GM21619 (cell line): ENCODE measurements around the gene AP1G2.
"Not testable (repeated sequence)": the region's sequence is repeated elsewhere in the genome, so short reads cannot be mapped to it uniquely, and the experiment has no call there.

Source experiments
- ATAC-seq: cut with Tn5 transposase; IDR thresholded peaks from one replicate; pipeline ENCODE4 v1.9.1; 2021; ENCODE audit not compliant: unreplicated experiment

The AP1G2 gene

DNA sequence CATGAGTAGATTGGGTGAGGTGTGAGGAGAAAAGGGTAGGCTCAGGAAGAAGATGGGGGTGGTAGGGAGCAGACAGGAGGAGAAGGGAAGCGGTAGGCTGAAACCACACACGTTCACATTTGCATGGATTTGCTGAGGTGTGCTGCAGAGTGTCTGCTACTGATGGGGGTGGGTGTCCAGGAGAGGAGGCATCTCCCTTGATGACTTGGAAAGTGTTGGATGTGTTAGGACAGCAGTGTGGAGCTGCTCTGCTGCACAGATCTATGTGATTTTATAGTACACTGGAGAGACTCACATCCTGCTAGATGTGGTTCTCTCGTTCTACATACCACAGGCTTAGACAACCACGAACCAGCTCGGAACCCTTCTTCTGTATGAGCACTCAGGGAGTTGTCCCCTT is 25.3 kb downstream of the AP1G2 start:
- ATAC-seq, result no peak

DNA sequence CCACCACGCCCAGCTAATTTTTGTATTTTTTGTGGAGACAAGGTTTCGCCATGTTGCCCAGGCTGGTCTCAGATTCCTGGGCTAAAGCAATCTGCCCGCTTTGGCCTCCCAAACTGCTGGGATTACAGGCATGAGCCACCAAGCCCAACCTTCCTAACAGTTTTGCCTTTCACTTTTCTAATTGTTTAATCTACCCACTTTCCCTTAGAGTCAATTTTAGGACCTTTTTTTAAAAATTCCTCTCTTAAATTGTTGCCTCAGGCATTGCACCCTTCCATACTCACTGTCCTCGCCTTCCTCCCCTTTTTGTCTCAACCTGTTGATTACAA is 27.5 kb downstream of the AP1G2 start:
- ATAC-seq, result no peak

GRCh38 chr14:23539248-23540140 is 28.1 kb downstream of the AP1G2 start:
- no peak for ATAC-seq

DNA sequence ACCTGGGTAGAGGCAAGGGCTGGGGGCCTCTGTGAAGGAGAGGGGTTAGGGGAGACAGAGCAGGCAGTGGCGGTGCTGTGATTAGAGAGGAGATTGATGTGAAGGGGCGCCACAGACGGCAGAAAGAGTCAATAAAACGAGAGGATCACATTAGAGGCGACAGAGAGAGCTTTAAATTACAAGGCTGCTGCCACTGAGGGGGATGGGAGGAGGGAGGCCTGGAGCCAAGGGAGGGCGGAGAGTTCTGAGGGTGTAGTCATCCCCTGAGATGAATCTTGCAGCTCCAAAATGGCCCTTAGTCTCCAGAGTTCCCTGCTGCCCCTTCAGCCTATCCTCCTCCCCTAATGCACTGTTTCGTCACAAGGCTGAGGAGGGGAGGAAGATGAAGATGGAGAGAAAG is 28.8 kb downstream of the AP1G2 start:
- no peak for ATAC-seq

DNA sequence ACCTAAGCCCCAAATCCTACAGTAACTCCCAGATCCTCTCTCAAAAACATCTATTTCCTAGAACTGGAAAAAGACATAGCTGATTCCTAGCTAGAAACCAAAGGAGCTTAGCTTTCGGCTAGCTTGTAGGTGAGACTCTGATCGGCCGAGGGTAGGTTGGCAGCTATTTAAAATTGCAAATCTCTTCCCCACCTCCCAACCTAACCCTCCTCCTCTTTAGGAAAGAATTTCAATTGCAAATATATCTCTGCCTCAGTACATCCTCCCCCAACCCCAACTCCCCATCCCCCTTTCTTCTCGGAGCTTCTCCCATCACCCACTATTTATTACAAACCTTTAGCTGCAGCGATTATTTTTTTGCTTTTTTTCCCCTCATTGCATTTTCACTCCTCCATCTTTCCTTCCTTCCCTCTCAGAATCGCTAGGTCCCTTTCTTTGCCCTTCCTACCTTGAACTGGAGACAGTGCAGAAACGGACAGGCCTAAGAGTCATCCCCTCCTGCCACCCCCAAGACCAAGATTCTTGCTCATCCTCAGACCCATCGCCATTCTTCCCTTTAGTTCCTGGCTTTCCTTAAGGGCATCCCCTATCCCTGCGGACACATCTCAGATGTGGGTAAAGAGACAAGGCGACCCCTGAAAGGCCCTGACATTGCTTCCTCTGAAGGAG is 29.4 kb downstream of the AP1G2 start:
- no peak for ATAC-seq

- no peak for ATAC-seq
Observed at GRCh38 chr14:23537351-23538049, 30.1 kb downstream of the AP1G2 start.

DNA sequence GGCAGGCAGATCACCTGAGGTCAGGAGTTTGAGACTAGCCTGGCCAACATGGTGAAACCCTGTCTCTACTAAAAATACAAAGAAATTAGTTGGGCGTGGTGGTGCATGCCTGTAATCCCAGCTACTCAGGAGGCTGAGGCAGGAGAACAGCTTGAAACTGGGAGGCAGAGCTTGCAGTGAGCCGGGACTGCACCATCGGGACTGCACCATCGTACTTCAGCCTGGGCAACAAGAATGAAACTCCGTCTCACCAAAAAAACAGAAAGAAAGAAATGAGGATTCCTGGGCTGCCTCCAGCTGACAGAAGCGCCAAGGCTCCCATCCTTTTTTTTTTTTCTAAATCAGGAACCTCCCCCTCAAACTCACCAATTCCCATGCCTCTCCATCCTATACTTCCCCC is 30.7 kb downstream of the AP1G2 start:
- ATAC-seq, result not testable (repeated sequence)

DNA sequence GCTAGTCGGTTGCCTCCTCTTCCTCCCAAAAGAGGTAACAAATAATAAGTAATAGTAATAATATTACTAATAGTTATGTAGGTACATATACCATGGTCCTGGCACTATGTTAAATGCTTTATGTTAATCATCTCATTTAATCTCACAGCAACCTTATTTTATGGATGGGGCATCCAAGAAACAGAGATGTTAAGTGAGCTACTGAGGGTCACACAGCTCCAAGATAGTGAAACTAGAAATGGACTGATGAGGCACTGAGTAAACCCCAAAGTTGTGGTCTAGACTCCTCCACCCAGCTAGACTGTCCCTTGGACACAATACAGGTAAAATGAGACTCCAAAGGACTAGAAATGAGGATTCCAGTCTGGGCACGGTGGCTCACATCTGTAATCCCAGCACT is 31.1 kb downstream of the AP1G2 start:
- no peak for ATAC-seq

DNA sequence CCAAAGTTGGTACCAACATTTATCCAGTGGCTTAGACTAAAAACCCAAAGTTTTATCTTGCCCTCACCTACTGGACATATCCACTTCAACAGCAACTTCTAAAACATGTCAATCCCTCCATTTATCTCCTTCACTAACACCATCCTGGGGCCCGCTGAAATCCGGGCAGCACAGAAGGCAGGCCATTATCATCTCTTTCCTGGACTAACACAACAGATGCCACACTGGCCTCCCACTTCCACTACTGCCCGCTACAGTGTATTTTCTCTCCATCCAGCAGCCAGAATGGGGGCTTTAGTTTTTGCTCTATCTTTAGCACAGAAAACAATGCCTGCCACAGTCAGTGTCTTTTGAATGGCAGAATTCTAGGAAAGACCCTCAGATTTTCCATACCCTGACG is 31.6 kb downstream of the AP1G2 start:
- ATAC-seq, result no peak

- no peak for ATAC-seq
Observed at GRCh38 chr14:23533652-23534435, 33.7 kb downstream of the AP1G2 start.

DNA sequence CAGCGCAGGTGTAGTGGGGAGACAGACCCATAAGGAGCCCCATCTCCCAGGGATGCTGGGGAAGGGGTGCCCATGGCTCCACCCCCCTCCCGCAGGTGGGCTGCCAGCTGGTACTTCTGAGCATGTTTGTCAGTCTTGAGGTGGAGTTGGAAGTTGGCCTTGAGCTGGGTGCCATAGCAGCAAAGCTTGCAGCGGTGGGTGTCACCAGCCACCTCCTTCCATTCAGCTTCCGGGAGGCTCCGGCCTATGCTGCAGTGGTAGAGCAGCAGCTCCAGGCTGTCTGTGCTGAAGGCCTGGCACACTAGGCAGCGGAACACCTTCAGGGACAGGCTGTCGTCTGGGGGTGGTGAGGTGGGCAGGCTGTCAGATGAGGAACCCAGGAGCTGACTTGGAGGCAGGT is 34.9 kb downstream of the AP1G2 start:
- ATAC-seq, result no peak

- ATAC-seq, result no peak
Observed at GRCh38 chr14:23531391-23531790, 36.2 kb downstream of the AP1G2 start.

DNA sequence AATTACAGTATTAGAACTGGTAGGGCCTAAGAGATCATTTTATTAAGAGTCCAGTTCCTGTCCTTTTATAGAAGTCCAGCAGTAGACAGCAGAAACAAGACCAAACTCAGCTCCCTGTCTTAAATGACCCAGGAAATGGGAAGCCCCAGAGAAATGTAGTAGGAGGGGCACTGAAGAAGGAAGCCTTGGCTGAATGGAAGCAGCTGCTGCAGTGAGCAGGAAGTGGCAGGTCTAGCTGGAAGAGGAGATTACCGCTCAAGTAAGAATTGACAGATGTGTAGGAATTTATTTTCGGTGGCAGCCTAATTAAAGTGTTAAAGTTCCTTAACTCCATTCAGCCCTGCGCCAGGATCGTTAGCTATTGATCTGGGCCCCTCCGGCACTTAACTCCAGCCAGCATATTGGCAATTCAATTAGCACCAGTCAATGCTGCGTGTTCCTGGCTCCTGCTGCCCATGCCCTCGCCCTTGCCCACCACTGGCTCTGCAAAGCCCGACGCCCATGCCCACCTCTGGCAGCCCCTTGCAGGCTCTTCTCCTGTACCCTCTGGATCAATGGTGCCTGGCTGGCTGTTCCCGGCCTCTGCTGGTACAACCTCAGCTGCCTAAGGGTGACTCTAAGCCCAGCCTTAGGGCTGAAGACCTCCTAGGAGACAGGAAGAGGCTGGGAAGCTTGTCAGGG is 37.1 kb downstream of the AP1G2 start:
- ATAC-seq, result no peak

DNA sequence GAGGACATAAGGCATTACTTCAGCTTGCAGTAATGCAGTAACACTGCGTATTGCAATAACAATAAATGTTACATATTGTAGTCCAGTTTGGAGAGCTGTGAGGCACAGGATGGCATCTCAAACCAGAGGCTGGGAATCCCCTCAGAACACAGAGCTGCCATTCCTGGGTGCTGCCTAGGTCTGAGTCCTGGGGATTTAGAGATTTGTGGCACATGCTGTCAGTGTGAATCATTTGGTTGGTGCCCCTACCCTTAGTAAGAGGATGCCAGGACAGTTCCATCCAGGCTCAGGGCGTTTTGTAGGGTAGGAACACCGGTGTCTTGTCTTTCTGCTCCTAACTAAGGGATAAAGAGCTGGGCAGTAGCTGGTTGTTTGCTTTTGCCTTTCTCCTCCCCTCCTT is 38.6 kb downstream of the AP1G2 start:
- no peak for ATAC-seq

- ATAC-seq, result no peak
Observed at GRCh38 chr14:23528555-23528954, 39.0 kb downstream of the AP1G2 start.

- no peak for ATAC-seq
Observed at GRCh38 chr14:23525611-23526010, 42.0 kb downstream of the AP1G2 start.

- no peak for ATAC-seq
Observed at GRCh38 chr14:23524954-23525353, 42.6 kb downstream of the AP1G2 start.

GRCh38 chr14:23523229-23524016 is 44.2 kb downstream of the AP1G2 start:
- no peak for ATAC-seq

- no peak for ATAC-seq
Observed at GRCh38 chr14:23522643-23523198, 44.9 kb downstream of the AP1G2 start.
